ENCODE data around the gene GPR17.

DNA sequence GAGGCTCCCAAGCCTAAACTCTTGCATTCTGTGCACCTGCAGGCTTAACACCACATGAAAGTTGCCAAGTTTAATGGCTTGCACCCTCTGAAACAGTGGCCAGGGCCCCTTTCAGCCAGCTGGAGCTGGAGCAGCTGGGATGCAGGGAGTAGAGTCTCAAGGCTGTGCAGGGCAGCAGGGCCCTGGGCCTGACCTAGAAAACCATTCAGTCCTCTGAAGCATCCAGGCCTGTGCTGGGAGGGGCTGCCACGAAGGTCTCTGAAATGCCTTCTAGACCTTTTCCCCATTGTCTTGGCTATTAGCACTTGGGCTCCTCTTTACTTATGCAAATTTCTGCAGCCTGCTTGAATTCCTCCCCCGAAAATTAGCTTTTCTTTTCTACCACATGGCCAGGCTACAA is 44.7 kb downstream of the GPR17 start:
- TF ChIP-seq, protein P1, sequence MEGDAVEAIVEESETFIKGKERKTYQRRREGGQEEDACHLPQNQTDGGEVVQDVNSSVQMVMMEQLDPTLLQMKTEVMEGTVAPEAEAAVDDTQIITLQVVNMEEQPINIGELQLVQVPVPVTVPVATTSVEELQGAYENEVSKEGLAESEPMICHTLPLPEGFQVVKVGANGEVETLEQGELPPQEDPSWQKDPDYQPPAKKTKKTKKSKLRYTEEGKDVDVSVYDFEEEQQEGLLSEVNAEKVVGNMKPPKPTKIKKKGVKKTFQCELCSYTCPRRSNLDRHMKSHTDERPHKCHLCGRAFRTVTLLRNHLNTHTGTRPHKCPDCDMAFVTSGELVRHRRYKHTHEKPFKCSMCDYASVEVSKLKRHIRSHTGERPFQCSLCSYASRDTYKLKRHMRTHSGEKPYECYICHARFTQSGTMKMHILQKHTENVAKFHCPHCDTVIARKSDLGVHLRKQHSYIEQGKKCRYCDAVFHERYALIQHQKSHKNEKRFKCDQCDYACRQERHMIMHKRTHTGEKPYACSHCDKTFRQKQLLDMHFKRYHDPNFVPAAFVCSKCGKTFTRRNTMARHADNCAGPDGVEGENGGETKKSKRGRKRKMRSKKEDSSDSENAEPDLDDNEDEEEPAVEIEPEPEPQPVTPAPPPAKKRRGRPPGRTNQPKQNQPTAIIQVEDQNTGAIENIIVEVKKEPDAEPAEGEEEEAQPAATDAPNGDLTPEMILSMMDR (IDR thresholded peaks at IDR 0.05; ENCODE audit: low read depth, low read length) = no peak
- TF ChIP-seq EZH2phosphoT487 (IDR thresholded peaks at IDR 0.05; ENCODE audit: low read depth) = no peak

Data from OCI-LY3 (cell line).